HepG2 (cell line): Measurements from ENCODE around the gene ARL2. TPM values are rescaled to one million over a fixed set of nuclear protein-coding genes. Genes with fewer than 3 reads are reported as not detected.

Experiments used
- ATAC-seq: fragments of 200-7000 bp; cut with Tn5 transposase; 3 replicates; pipeline ENCODE4 v1.9.1; 2020; ENCODE audit warnings: mild to moderate bottlenecking, moderate library complexity
- BruUV-seq: library from RNA; stranded (reverse); fragments of 400-500 nt; replicated peaks from 2 replicates; lab custom pipeline; 2021; lab: Mats Ljungman, UMichigan
- CTCF ChIA-PET: fragments of 300-600 bp; formaldehyde crosslinking; extraction: SDS; loops from one replicate; lab custom pipeline; 2021; ENCODE audit warnings: low total read pairs, inconsistent platforms, low intra/inter-chr PET ratio; lab: Yijun Ruan, JAX
- POLR2A ChIA-PET: fragments of 350-600 bp; sonication (Branson Sonifier 250); formaldehyde crosslinking; loops from one replicate; lab custom pipeline; 2020; ENCODE audit warnings: antibody characterized with exemption, inconsistent platforms; lab: Yijun Ruan, JAX
- DNase-seq: peaks from one replicate; pipeline ENCODE4 v3.0.0-alpha.2; 2015; ENCODE audit warnings: low spot score
- FAIRE-seq: peaks from 3 replicates; lab custom pipeline; 2011; peaks lifted over from hg19 to GRCh38; lab: Jason Lieb, UNC
- H2AFZ ChIP-seq: one replicate; pipeline ENCODE4 v1.6.1; 2011; ENCODE audit warnings: low read length, inconsistent platforms
- H3K27ac ChIP-seq: fragments of 300-600 bp; 3 replicates; pipeline ENCODE4 v1.8.0; 2011; ENCODE audit warnings: mixed run types, mild to moderate bottlenecking, mixed read lengths, low read length, inconsistent platforms; ENCODE audit not compliant: insufficient read depth; ENCODE audit errors: extremely low read length
- H3K27me3 ChIP-seq, 2 experiments: fragments of 200-600 bp in 1 of 2; 2 replicates in 1 of 2; 3 replicates in 1 of 2; pipeline versions ENCODE4 v1.6.0 to v1.8.0; 2011; ENCODE audit warnings: low read length in 2 of 2, mild to moderate bottlenecking in 2 of 2, moderate library complexity in 2 of 2, inconsistent platforms in 1 of 2; ENCODE audit not compliant: insufficient read depth in 2 of 2, control insufficient read depth in 1 of 2
- H3K36me3 ChIP-seq, 2 experiments: fragments of 200-600 bp in 1 of 2; replicated peaks in 1 of 2; 2 replicates in 1 of 2; 3 replicates in 1 of 2; pipeline versions ENCODE4 v1.5.1 to v1.8.0; 2011; ENCODE audit warnings: low read length in 2 of 2, inconsistent platforms in 1 of 2; ENCODE audit not compliant: insufficient read depth in 2 of 2, control insufficient read depth in 1 of 2
- H3K4me1 ChIP-seq: 2 replicates; pipeline ENCODE4 v1.5.1; 2012; ENCODE audit warnings: low read length, inconsistent platforms; ENCODE audit not compliant: insufficient read depth
- H3K4me2 ChIP-seq: 2 replicates; pipeline ENCODE4 v1.6.0; 2011; ENCODE audit warnings: low read depth, low read length, inconsistent platforms
- H3K4me3 ChIP-seq, 3 experiments: fragments of 200-600 bp in 1 of 3; sonication (generic), shearing (Covaris generic) in 1 of 3; replicated peaks in 1 of 3; 2 replicates each; pipeline ENCODE4 v1.5.1; 2011 to 2016; ENCODE audit warnings: low read length in 3 of 3, inconsistent platforms in 2 of 3, low read depth in 2 of 3, mild to moderate bottlenecking in 2 of 3, control low read depth in 1 of 3, mixed read lengths in 1 of 3; ENCODE audit not compliant: insufficient read depth in 1 of 3
- H3K79me2 ChIP-seq: one replicate; pipeline ENCODE4 v1.6.1; 2011; ENCODE audit warnings: low read length, inconsistent platforms; ENCODE audit not compliant: insufficient read depth
- H3K9ac ChIP-seq: 2 replicates; pipeline ENCODE4 v1.6.0; 2011; ENCODE audit warnings: mild to moderate bottlenecking, low read depth, low read length, inconsistent platforms; ENCODE audit not compliant: insufficient read depth
- H3K9me3 ChIP-seq: 2 replicates; pipeline ENCODE4 v1.5.1; 2012; ENCODE audit warnings: mild to moderate bottlenecking, low read length
- H4K20me1 ChIP-seq: 2 replicates; pipeline ENCODE4 v1.6.0; 2011; ENCODE audit warnings: inconsistent platforms, mild to moderate bottlenecking, low read length, moderate library complexity; ENCODE audit not compliant: insufficient read depth
- GLI4 ChIP-seq: sonication (generic); formaldehyde crosslinking; IDR thresholded peaks from 2 replicates; pipeline ENCODE4 v1.5.1; 2020; ENCODE audit warnings: missing genetic modification reagents, mild to moderate bottlenecking, moderate library complexity, borderline replicate concordance
- HMGA1 ChIP-seq: sonication (generic); formaldehyde crosslinking; conservative IDR thresholded peaks from 2 replicates; pipeline ENCODE4 v1.4.0; 2020; ENCODE audit warnings: missing genetic modification reagents
- KLF15 ChIP-seq: sonication (generic); formaldehyde crosslinking; IDR thresholded peaks from 2 replicates; pipeline ENCODE4 v1.8.1; 2023; ENCODE audit warnings: borderline replicate concordance, mild to moderate bottlenecking, inconsistent platforms, missing genetic modification reagents, mixed read lengths
- PPARG ChIP-seq: conservative IDR thresholded peaks from 2 replicates; pipeline ENCODE4 v1.6.1; 2016; ENCODE audit warnings: missing biosample characterization, missing genetic modification reagents
- RFXAP ChIP-seq: sonication (generic); formaldehyde crosslinking; IDR thresholded peaks from 2 replicates; pipeline ENCODE4 v1.4.0; 2020; ENCODE audit warnings: missing genetic modification reagents, borderline replicate concordance
- SRF ChIP-seq: IDR thresholded peaks from 2 replicates; pipeline ENCODE4 v1.6.1; 2011; ENCODE audit warnings: mild to moderate bottlenecking, low read depth, low read length, moderate library complexity
- TBX3 ChIP-seq: fragments of 450-650 bp; IDR thresholded peaks from 2 replicates; pipeline ENCODE4 v1.6.1; 2017; ENCODE audit warnings: antibody characterized with exemption, mild to moderate bottlenecking, inconsistent platforms, borderline replicate concordance
- ZNF263 ChIP-seq: sonication (generic); formaldehyde crosslinking; IDR thresholded peaks from 2 replicates; pipeline ENCODE4 v1.4.0; 2020; ENCODE audit warnings: missing genetic modification reagents
- ZNF446 ChIP-seq: sonication (generic); formaldehyde crosslinking; IDR thresholded peaks from 2 replicates; pipeline ENCODE4 v1.5.0; 2020; ENCODE audit warnings: mild to moderate bottlenecking, missing genetic modification reagents
- ZNF616 ChIP-seq: sonication (generic); formaldehyde crosslinking; IDR thresholded peaks from 2 replicates; pipeline ENCODE4 v1.5.0; 2020; ENCODE audit warnings: low read depth, mild to moderate bottlenecking, missing genetic modification reagents
- WGBS: methylation state at CpG from one replicate; pipeline ENCODE4 v1.1.6; 2017; ENCODE audit warnings: low lambda C conversion rate; 5-methylcytosine and 5-hydroxymethylcytosine counted together
- in situ Hi-C: cut with HindIII; loops from 2 replicates; pipeline ENCODE4 v1.10.0; 2017; ENCODE audit warnings: low pct_unique_long_range_greater_than_20kb; ENCODE audit not compliant: extremely low pct_ligation_motif_present
- intact Hi-C: fragments of 100-400 bp; cut with micrococcal nuclease; formaldehyde crosslinking; loops from one replicate; pipeline ENCODE4 v1.10.0; 2022; ENCODE audit not compliant: unreplicated experiment
- polyA plus RNA-seq, 8 experiments: library from polyadenylated mRNA; depleted of rRNA in 3 of 8; stranded (reverse) in 7 of 8; unstranded in 1 of 8; fragments of >200 nt; fragmentation: Illumina TruSeq in 4 of 8; extraction: Trizol in 4 of 8; gene quantifications; 2 replicates each; pipeline versions ENCODE4 v1.2.1 to v1.2.3, GENCODE V29; 2011 to 2016; ENCODE audit warnings: low read depth in 4 of 8, missing spikeins in 1 of 8, mixed read lengths in 1 of 8; ENCODE audit not compliant: insufficient read depth in 1 of 8
- total RNA-seq, 5 experiments: library from RNA; depleted of rRNA; stranded (reverse); fragments of >200 nt; fragmentation: Illumina TruSeq; extraction: Trizol; gene quantifications; 2 replicates each; pipeline ENCODE4 v1.2.3, GENCODE V29; 2016; ENCODE audit warnings: low read depth in 1 of 5
- TF ChIP-seq, protein P1 (sequence below): IDR thresholded peaks from 2 replicates; pipeline ENCODE4 v1.6.1; 2016; ENCODE audit warnings: missing biosample characterization, missing genetic modification reagents, low read depth
- TF ChIP-seq, protein P2 (sequence below): fragments of 450-650 bp; IDR thresholded peaks from 2 replicates; pipeline ENCODE4 v1.6.1; 2017; ENCODE audit warnings: mild to moderate bottlenecking
- TF ChIP-seq, protein P3 (sequence below): sonication (generic); formaldehyde crosslinking; IDR thresholded peaks from 2 replicates; pipeline ENCODE4 v1.5.0; 2020; ENCODE audit warnings: mild to moderate bottlenecking, missing genetic modification reagents, moderate library complexity
- TF ChIP-seq, protein P4 (sequence below): sonication (generic); formaldehyde crosslinking; IDR thresholded peaks from 2 replicates; pipeline ENCODE4 v1.5.0; 2020; ENCODE audit warnings: mild to moderate bottlenecking, missing genetic modification reagents
- TF ChIP-seq, protein P5 (sequence below): sonication (generic); formaldehyde crosslinking; IDR thresholded peaks from 2 replicates; pipeline ENCODE4 v1.5.1; 2020; ENCODE audit warnings: mild to moderate bottlenecking, moderate library complexity, missing genetic modification reagents

Gene ARL2
- total and polyA plus RNA-seq, 2 of the 13 experiments (the other 11 are each of a cell fraction or from before 2014, with no cell fraction given), result 82.9 to 84.4 TPM

- H2AFZ ChIP-seq, result no peak overlapping the region
- no peaks in the 10 kb centered on the region for H3K27me3 ChIP-seq
- in situ Hi-C loops, result no loop called here
- no peaks in the 10 kb centered on the region for H3K79me2 ChIP-seq
- peaks cover 52% of the 10 kb centered on the region for H3K4me1 ChIP-seq
- BruUV-seq, result no TSS peak
- no peak for DNase-seq
- POLR2A ChIA-PET, result no interaction called here
- intact Hi-C loops, result no loop called here
- WGBS, result 57% methylated on average over 4 of the region's 4 CpGs
- peak; percentile 36 for FAIRE-seq
- H3K4me3 ChIP-seq, result no peak overlapping the region
- H3K4me2 ChIP-seq, result no peak overlapping the region
- no peak overlapping the region for H3K9ac ChIP-seq
- H3K36me3 ChIP-seq, result no peaks in the 10 kb centered on the region
- no peaks in the 10 kb centered on the region for H3K9me3 ChIP-seq
- CTCF ChIA-PET, result no interaction called here
- no peaks in the 10 kb centered on the region for H4K20me1 ChIP-seq
- ATAC-seq, result peak; percentile 13; the same call in 1 of the 3 replicates
- H3K27ac ChIP-seq, result no peak overlapping the region
- TF ChIP-seq RFXAP (CRISPR knock-in tag) (no peak), ZNF446 (CRISPR knock-in tag) (no peak), ZNF616 (no peak), KLF15 (no peak), ZNF263 (CRISPR knock-in tag) (peak; percentile 96), HMGA1 (CRISPR knock-in tag) (no peak), GLI4 (CRISPR knock-in tag) (no peak), SRF (no peak), TBX3 (no peak), PPARG (CRISPR knock-in tag) (no peak)
- TF ChIP-seq, protein P1, sequence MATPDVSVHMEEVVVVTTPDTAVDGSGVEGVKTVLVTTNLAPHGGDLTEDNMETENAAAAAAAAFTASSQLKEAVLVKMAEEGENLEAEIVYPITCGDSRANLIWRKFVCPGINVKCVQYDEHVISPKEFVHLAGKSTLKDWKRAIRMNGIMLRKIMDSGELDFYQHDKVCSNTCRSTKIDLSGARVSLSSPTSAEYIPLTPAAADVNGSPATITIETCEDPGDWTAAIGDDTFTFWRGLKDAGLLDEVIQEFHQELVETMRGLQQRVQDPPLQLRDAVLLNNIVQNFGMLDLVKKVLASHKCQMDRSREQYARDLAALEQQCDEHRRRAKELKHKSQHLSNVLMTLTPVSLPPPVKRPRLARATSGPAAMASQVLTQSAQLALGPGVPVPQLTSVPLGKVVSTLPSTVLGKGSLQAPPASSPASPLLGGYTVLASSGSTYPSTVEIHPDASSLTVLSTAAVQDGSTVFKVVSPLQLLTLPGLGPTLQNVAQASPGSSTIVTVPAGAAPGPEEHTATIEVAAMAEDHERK (CRISPR knock-in tag), result no peak
- TF ChIP-seq, protein P2, sequence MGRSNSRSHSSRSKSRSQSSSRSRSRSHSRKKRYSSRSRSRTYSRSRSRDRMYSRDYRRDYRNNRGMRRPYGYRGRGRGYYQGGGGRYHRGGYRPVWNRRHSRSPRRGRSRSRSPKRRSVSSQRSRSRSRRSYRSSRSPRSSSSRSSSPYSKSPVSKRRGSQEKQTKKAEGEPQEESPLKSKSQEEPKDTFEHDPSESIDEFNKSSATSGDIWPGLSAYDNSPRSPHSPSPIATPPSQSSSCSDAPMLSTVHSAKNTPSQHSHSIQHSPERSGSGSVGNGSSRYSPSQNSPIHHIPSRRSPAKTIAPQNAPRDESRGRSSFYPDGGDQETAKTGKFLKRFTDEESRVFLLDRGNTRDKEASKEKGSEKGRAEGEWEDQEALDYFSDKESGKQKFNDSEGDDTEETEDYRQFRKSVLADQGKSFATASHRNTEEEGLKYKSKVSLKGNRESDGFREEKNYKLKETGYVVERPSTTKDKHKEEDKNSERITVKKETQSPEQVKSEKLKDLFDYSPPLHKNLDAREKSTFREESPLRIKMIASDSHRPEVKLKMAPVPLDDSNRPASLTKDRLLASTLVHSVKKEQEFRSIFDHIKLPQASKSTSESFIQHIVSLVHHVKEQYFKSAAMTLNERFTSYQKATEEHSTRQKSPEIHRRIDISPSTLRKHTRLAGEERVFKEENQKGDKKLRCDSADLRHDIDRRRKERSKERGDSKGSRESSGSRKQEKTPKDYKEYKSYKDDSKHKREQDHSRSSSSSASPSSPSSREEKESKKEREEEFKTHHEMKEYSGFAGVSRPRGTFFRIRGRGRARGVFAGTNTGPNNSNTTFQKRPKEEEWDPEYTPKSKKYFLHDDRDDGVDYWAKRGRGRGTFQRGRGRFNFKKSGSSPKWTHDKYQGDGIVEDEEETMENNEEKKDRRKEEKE, result no peak
- TF ChIP-seq, protein P3, sequence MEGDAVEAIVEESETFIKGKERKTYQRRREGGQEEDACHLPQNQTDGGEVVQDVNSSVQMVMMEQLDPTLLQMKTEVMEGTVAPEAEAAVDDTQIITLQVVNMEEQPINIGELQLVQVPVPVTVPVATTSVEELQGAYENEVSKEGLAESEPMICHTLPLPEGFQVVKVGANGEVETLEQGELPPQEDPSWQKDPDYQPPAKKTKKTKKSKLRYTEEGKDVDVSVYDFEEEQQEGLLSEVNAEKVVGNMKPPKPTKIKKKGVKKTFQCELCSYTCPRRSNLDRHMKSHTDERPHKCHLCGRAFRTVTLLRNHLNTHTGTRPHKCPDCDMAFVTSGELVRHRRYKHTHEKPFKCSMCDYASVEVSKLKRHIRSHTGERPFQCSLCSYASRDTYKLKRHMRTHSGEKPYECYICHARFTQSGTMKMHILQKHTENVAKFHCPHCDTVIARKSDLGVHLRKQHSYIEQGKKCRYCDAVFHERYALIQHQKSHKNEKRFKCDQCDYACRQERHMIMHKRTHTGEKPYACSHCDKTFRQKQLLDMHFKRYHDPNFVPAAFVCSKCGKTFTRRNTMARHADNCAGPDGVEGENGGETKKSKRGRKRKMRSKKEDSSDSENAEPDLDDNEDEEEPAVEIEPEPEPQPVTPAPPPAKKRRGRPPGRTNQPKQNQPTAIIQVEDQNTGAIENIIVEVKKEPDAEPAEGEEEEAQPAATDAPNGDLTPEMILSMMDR (CRISPR knock-in tag), result peak; percentile 52
- TF ChIP-seq, protein P4, sequence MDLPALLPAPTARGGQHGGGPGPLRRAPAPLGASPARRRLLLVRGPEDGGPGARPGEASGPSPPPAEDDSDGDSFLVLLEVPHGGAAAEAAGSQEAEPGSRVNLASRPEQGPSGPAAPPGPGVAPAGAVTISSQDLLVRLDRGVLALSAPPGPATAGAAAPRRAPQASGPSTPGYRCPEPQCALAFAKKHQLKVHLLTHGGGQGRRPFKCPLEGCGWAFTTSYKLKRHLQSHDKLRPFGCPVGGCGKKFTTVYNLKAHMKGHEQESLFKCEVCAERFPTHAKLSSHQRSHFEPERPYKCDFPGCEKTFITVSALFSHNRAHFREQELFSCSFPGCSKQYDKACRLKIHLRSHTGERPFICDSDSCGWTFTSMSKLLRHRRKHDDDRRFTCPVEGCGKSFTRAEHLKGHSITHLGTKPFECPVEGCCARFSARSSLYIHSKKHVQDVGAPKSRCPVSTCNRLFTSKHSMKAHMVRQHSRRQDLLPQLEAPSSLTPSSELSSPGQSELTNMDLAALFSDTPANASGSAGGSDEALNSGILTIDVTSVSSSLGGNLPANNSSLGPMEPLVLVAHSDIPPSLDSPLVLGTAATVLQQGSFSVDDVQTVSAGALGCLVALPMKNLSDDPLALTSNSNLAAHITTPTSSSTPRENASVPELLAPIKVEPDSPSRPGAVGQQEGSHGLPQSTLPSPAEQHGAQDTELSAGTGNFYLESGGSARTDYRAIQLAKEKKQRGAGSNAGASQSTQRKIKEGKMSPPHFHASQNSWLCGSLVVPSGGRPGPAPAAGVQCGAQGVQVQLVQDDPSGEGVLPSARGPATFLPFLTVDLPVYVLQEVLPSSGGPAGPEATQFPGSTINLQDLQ, result no peak
- TF ChIP-seq, protein P5, sequence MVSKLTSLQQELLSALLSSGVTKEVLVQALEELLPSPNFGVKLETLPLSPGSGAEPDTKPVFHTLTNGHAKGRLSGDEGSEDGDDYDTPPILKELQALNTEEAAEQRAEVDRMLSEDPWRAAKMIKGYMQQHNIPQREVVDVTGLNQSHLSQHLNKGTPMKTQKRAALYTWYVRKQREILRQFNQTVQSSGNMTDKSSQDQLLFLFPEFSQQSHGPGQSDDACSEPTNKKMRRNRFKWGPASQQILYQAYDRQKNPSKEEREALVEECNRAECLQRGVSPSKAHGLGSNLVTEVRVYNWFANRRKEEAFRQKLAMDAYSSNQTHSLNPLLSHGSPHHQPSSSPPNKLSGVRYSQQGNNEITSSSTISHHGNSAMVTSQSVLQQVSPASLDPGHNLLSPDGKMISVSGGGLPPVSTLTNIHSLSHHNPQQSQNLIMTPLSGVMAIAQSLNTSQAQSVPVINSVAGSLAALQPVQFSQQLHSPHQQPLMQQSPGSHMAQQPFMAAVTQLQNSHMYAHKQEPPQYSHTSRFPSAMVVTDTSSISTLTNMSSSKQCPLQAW, result no peak
Measured at GRCh38 chr11:65016705-65017104, 2.7 kb downstream of the ARL2 start.
